GM12878 (cell line): Measurements from ENCODE around the gene TRAPPC3.

ENCODE experiments used
- CREB1 ChIP-seq: IDR thresholded peaks from 2 replicates; pipeline ENCODE4 v1.6.1; 2012; ENCODE audit warnings: low read depth, mild to moderate bottlenecking, inconsistent platforms
- CTCF ChIP-seq, 3 experiments: IDR thresholded peaks in 2 of 3; conservative IDR thresholded peaks in 1 of 3; 2 replicates each; pipeline ENCODE4 v1.5.1; 2011; ENCODE audit warnings: low read depth in 3 of 3, low read length in 3 of 3, mild to moderate bottlenecking in 3 of 3, control low read depth in 2 of 3, moderate library complexity in 2 of 3, inconsistent platforms in 1 of 3, mixed read lengths in 1 of 3; ENCODE audit not compliant: control insufficient read depth in 2 of 3, insufficient read depth in 1 of 3; ENCODE audit errors: extremely low read depth in 1 of 3
- E2F4 ChIP-seq: IDR thresholded peaks from 2 replicates; pipeline ENCODE4 v1.6.1; 2012; ENCODE audit warnings: low read depth, low read length, improper control_type of control experiment
- EP300 ChIP-seq, 2 experiments: fragments of 150-350 bp in 1 of 2; IDR thresholded peaks; 2 replicates each; pipeline ENCODE4 v1.6.1; 2011 to 2012; ENCODE audit warnings: low read depth in 2 of 2, low read length in 2 of 2, borderline replicate concordance in 1 of 2, improper control_type of control experiment in 1 of 2, inconsistent platforms in 1 of 2; ENCODE audit not compliant: control insufficient read depth in 1 of 2
- KDM1A ChIP-seq: fragments of 200-600 bp; sonication (generic); IDR thresholded peaks from 2 replicates; pipeline ENCODE4 v1.6.1; 2016; ENCODE audit warnings: borderline replicate concordance
- MAX ChIP-seq: IDR thresholded peaks from 2 replicates; pipeline ENCODE4 v1.6.1; 2012; ENCODE audit warnings: low read depth, low read length, improper control_type of control experiment
- MYC ChIP-seq: IDR thresholded peaks from 2 replicates; pipeline ENCODE4 v1.6.1; 2011; ENCODE audit warnings: mild to moderate bottlenecking, low read length, moderate library complexity, inconsistent platforms; ENCODE audit not compliant: insufficient read depth, insufficient replicate concordance, insufficient read length, severe bottlenecking
- NBN ChIP-seq: fragments of 450-650 bp; IDR thresholded peaks from 2 replicates; pipeline ENCODE4 v1.6.1; 2016
- NR2C2 ChIP-seq: IDR thresholded peaks from 2 replicates; pipeline ENCODE4 v1.6.1; 2011; ENCODE audit warnings: borderline replicate concordance, low read depth; ENCODE audit not compliant: control insufficient read depth, insufficient read length
- POLR2AphosphoS5 ChIP-seq: IDR thresholded peaks from 2 replicates; pipeline ENCODE4 v1.6.1; 2011; ENCODE audit warnings: mild to moderate bottlenecking, low read length, inconsistent platforms
- SIN3A ChIP-seq: IDR thresholded peaks from 2 replicates; pipeline ENCODE4 v1.6.1; 2012; ENCODE audit warnings: low read depth, low read length, improper control_type of control experiment
- SUZ12 ChIP-seq: fragments of 200-600 bp; sonication (generic); IDR thresholded peaks from one replicate; pipeline ENCODE4 v1.6.1; 2018; ENCODE audit warnings: antibody characterized with exemption, mild to moderate bottlenecking; ENCODE audit not compliant: unreplicated experiment
- ZNF274 ChIP-seq: IDR thresholded peaks from one replicate; pipeline ENCODE4 v1.8.0; 2011; ENCODE audit not compliant: insufficient read length, insufficient read depth

- no peak for TF ChIP-seq NBN
- TF ChIP-seq NR2C2: no peak
- TF ChIP-seq MYC: no peak
- TF ChIP-seq MAX: no peak
- no peak for TF ChIP-seq SIN3A
- no peak for TF ChIP-seq E2F4
- no peak for TF ChIP-seq ZNF274
- no peak for TF ChIP-seq CTCF (IDR thresholded peaks at IDR 0.05 in 2 of 3, conservative IDR thresholded peaks at IDR 0.05 in 1 of 3; ENCODE audit: control insufficient read depth in 2 of 3, extremely low read depth in 1 of 3, insufficient read depth in 1 of 3, low read depth in 3 of 3, low read length in 3 of 3)
- no peak for TF ChIP-seq EP300 (IDR thresholded peaks at IDR 0.05; ENCODE audit: borderline replicate concordance in 1 of 2, control insufficient read depth in 1 of 2, low read depth in 2 of 2, low read length in 2 of 2)
- no peak for TF ChIP-seq POLR2AphosphoS5
- no peak for TF ChIP-seq SUZ12
- no peak for TF ChIP-seq CREB1
- TF ChIP-seq KDM1A: no peak
These were observed 7.2 kb downstream of the TRAPPC3 start for GRCh38 chr1:36142121-36142520.
